SK-N-SH treated with all-trans-retinoic acid at 6 μM for 48 hours (cell line): ENCODE results near the gene IL1RN.

Experiments
- ATAC-seq: fragments of 200-7000 bp; cut with Tn5 transposase; 3 replicates; pipeline ENCODE4 v1.9.1; 2020; ENCODE audit warnings: mild to moderate bottlenecking, moderate library complexity
- ARNTL ChIP-seq: fragments of 450-650 bp; formaldehyde crosslinking; IDR thresholded peaks from 2 replicates; pipeline ENCODE4 v1.5.0; 2020; ENCODE audit warnings: low read depth, mild to moderate bottlenecking, moderate library complexity, borderline replicate concordance
- BACH2 ChIP-seq: fragments of 250-450 bp; sonication (Bioruptor Pico); IDR thresholded peaks from 2 replicates; pipeline ENCODE4 v1.9.0; 2021; ENCODE audit warnings: mild to moderate bottlenecking, borderline replicate concordance
- CSDC2 ChIP-seq: fragments of 250-450 bp; sonication (Bioruptor Pico); IDR thresholded peaks from 2 replicates; pipeline ENCODE4 v1.5.0; 2020; ENCODE audit warnings: mild to moderate bottlenecking, moderate library complexity
- ESRRG ChIP-seq: fragments of 250-450 bp; sonication (Bioruptor Pico); IDR thresholded peaks from 2 replicates; pipeline ENCODE4 v1.6.1; 2021; ENCODE audit warnings: mild to moderate bottlenecking
- GLIS3 ChIP-seq: fragments of 250-450 bp; sonication (Bioruptor Pico); IDR thresholded peaks from 2 replicates; pipeline ENCODE4 v1.5.0; 2020; ENCODE audit warnings: mild to moderate bottlenecking, moderate library complexity
- ISL1 ChIP-seq: fragments of 250-450 bp; sonication (Bioruptor Pico); IDR thresholded peaks from 2 replicates; pipeline ENCODE4 v2.1.2; 2022; ENCODE audit warnings: mild to moderate bottlenecking, moderate library complexity
- OSR1 ChIP-seq: fragments of 250-450 bp; sonication (Bioruptor Pico); IDR thresholded peaks from 2 replicates; pipeline ENCODE4 v1.8.0; 2022; ENCODE audit warnings: moderate library complexity, mild to moderate bottlenecking, inconsistent platforms
- POU6F1 ChIP-seq: fragments of 250-450 bp; sonication (Bioruptor Pico); IDR thresholded peaks from 2 replicates; pipeline ENCODE4 v1.8.0; 2021; ENCODE audit warnings: low read depth, mild to moderate bottlenecking, moderate library complexity, borderline replicate concordance
- PPARA ChIP-seq: fragments of 250-450 bp; sonication (Bioruptor Pico); IDR thresholded peaks from 2 replicates; pipeline ENCODE4 v1.5.0; 2020; ENCODE audit warnings: mild to moderate bottlenecking, borderline replicate concordance
- RARB ChIP-seq: fragments of 250-450 bp; sonication (Bioruptor Pico); IDR thresholded peaks from 2 replicates; pipeline ENCODE4 v1.8.0; 2021; ENCODE audit warnings: mild to moderate bottlenecking, moderate library complexity
- SNAI2 ChIP-seq: fragments of 250-450 bp; sonication (Bioruptor Pico); IDR thresholded peaks from 2 replicates; pipeline ENCODE4 v1.5.0; 2020; ENCODE audit warnings: mild to moderate bottlenecking, moderate library complexity
- TCF4 ChIP-seq: fragments of 250-450 bp; sonication (Bioruptor Pico); IDR thresholded peaks from 2 replicates; pipeline ENCODE4 v1.8.0; 2021; ENCODE audit warnings: mild to moderate bottlenecking, moderate library complexity, borderline replicate concordance
- TOX ChIP-seq: fragments of 250-450 bp; sonication (Bioruptor Pico); IDR thresholded peaks from 2 replicates; pipeline ENCODE4 v1.8.0; 2021; ENCODE audit warnings: mild to moderate bottlenecking, moderate library complexity, borderline replicate concordance
- ZFP3 ChIP-seq: fragments of 250-450 bp; sonication (Bioruptor Pico); IDR thresholded peaks from 2 replicates; pipeline ENCODE4 v1.5.0; 2020; ENCODE audit warnings: mild to moderate bottlenecking, moderate library complexity
- ZNF565 ChIP-seq: fragments of 450-650 bp; formaldehyde crosslinking; conservative IDR thresholded peaks from 2 replicates; pipeline ENCODE4 v1.5.0; 2020; ENCODE audit warnings: low read depth, mild to moderate bottlenecking, moderate library complexity
- ZNF70 ChIP-seq: fragments of 450-650 bp; formaldehyde crosslinking; IDR thresholded peaks from 2 replicates; pipeline ENCODE4 v1.5.0; 2020; ENCODE audit warnings: mild to moderate bottlenecking, moderate library complexity
- ZNF8 ChIP-seq: fragments of 450-650 bp; formaldehyde crosslinking; IDR thresholded peaks from 2 replicates; pipeline ENCODE4 v1.5.0; 2020; ENCODE audit warnings: mild to moderate bottlenecking, moderate library complexity
- TF ChIP-seq, protein P1 (sequence below): fragments of 250-450 bp; sonication (Bioruptor Pico); IDR thresholded peaks from 2 replicates; pipeline ENCODE4 v1.5.1; 2021; ENCODE audit warnings: mild to moderate bottlenecking, moderate library complexity
- TF ChIP-seq, protein P2 (sequence below): fragments of 250-450 bp; sonication (Bioruptor Pico); IDR thresholded peaks from 2 replicates; pipeline ENCODE4 v1.5.0; 2020; ENCODE audit warnings: mild to moderate bottlenecking, moderate library complexity
- TF ChIP-seq, protein P3 (sequence below): fragments of 250-450 bp; sonication (Bioruptor Pico); IDR thresholded peaks from 2 replicates; pipeline ENCODE4 v1.8.0; 2020; ENCODE audit warnings: mild to moderate bottlenecking, moderate library complexity, borderline replicate concordance

The IL1RN gene

DNA sequence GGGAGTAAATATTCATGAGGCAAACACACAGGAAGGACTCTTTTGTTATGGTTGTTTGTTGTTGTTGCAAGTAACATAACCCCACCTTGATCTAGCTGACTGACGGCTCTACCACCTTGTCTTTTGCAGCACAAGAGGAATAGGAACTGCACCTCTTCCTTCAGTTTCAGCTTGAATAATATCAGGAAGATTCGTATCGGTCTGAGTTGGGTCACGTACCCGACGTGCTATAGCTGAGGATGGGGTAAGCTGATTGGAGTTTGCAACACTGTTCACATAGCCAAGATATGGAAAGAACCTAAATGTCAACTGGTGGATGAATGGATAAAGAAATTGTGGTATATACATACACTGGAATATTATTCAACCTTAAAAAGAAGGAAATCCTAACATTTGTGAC, 14.5 kb upstream of the IL1RN start:
- TF ChIP-seq, protein P1, sequence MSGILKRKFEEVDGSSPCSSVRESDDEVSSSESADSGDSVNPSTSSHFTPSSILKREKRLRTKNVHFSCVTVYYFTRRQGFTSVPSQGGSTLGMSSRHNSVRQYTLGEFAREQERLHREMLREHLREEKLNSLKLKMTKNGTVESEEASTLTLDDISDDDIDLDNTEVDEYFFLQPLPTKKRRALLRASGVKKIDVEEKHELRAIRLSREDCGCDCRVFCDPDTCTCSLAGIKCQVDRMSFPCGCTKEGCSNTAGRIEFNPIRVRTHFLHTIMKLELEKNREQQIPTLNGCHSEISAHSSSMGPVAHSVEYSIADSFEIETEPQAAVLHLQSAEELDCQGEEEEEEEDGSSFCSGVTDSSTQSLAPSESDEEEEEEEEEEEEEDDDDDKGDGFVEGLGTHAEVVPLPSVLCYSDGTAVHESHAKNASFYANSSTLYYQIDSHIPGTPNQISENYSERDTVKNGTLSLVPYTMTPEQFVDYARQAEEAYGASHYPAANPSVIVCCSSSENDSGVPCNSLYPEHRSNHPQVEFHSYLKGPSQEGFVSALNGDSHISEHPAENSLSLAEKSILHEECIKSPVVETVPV (CRISPR knock-in tag): no peak
- ATAC-seq: no peak

DNA sequence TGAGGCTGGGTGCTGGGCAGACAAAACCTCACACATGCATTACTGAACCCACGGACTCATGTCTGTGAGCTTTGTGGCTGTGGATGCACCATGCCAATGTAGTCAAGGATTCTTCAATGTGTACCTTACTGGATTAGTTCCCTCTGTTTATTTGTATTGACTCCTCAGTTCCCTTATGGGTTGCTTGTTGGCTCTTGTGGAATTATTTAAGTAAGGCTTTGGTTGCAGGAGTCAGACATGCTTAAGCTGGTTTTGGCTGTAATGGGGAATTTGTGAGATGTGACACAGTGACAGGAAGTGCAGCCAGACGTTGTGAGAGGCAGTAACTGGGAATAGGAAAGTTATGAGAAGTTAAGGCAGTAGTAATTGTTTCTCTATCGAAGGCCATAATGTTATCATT, 13.6 kb upstream of the IL1RN start:
- ATAC-seq: no peak
- no peak for TF ChIP-seq ESRRG (CRISPR knock-in tag)
- TF ChIP-seq, protein P1 (CRISPR knock-in tag): no peak
- no peak for TF ChIP-seq ZNF8 (CRISPR knock-in tag)
- no peak for TF ChIP-seq ZFP3 (CRISPR knock-in tag)
- TF ChIP-seq RARB (CRISPR knock-in tag): no peak
- TF ChIP-seq ZNF565 (CRISPR knock-in tag): no peak
- no peak for TF ChIP-seq POU6F1 (CRISPR knock-in tag)
- no peak for TF ChIP-seq PPARA (CRISPR knock-in tag)
- no peak for TF ChIP-seq ARNTL (CRISPR knock-in tag)
- TF ChIP-seq, protein P2, sequence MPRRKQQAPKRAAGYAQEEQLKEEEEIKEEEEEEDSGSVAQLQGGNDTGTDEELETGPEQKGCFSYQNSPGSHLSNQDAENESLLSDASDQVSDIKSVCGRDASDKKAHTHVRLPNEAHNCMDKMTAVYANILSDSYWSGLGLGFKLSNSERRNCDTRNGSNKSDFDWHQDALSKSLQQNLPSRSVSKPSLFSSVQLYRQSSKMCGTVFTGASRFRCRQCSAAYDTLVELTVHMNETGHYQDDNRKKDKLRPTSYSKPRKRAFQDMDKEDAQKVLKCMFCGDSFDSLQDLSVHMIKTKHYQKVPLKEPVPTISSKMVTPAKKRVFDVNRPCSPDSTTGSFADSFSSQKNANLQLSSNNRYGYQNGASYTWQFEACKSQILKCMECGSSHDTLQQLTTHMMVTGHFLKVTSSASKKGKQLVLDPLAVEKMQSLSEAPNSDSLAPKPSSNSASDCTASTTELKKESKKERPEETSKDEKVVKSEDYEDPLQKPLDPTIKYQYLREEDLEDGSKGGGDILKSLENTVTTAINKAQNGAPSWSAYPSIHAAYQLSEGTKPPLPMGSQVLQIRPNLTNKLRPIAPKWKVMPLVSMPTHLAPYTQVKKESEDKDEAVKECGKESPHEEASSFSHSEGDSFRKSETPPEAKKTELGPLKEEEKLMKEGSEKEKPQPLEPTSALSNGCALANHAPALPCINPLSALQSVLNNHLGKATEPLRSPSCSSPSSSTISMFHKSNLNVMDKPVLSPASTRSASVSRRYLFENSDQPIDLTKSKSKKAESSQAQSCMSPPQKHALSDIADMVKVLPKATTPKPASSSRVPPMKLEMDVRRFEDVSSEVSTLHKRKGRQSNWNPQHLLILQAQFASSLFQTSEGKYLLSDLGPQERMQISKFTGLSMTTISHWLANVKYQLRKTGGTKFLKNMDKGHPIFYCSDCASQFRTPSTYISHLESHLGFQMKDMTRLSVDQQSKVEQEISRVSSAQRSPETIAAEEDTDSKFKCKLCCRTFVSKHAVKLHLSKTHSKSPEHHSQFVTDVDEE (CRISPR knock-in tag): no peak
- TF ChIP-seq TOX: no peak
- no peak for TF ChIP-seq GLIS3
- TF ChIP-seq ISL1: no peak
- no peak for TF ChIP-seq ZNF70 (CRISPR knock-in tag)
- no peak for TF ChIP-seq TCF4 (CRISPR knock-in tag)

DNA sequence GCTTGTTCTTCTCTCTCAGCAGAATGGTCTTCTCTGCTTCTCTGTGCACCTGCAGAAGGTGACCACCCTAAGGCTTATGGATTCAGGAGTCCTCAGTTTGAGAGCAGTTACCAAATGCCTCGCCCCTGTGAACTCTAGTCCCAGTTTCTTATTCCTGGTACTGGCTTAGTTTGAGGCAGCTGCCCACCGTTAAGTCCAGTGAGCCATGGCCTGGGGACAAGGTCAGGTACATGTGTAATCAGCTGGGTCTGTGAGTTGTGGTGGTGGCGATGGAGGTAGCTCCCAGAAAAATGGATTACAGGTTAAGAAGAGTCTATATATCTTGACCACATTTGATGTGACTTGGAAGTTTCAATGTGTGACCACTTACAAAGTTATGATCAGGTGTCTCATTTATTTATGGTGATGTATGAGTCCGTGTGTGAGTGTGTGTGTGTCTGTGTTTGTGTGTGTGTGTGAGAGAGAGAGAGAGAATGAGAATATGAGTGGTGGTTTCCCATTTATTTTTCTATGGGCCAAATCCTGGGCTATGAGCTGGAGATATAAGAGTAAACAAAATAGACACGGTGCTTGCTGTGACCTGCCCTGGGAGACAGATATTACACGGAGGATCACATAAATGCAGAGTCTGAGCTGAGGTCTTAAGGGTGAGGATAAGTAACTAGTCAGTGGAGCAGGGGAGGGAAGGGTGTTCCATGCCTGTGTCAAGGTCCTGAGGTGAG, 13.0 kb upstream of the IL1RN start:
- TF ChIP-seq ESRRG (CRISPR knock-in tag) (no peak), SNAI2 (no peak), OSR1 (CRISPR knock-in tag) (no peak), ZNF565 (CRISPR knock-in tag) (no peak), ZFP3 (CRISPR knock-in tag) (no peak), ISL1 (no peak), TOX (no peak), RARB (CRISPR knock-in tag) (no peak), ZNF70 (CRISPR knock-in tag) (no peak), PPARA (CRISPR knock-in tag) (no peak), ARNTL (CRISPR knock-in tag) (no peak), BACH2 (CRISPR knock-in tag) (no peak), GLIS3 (no peak), POU6F1 (CRISPR knock-in tag) (no peak), CSDC2 (CRISPR knock-in tag) (no peak)
- TF ChIP-seq, protein P1 (CRISPR knock-in tag): no peak
- TF ChIP-seq, protein P3, sequence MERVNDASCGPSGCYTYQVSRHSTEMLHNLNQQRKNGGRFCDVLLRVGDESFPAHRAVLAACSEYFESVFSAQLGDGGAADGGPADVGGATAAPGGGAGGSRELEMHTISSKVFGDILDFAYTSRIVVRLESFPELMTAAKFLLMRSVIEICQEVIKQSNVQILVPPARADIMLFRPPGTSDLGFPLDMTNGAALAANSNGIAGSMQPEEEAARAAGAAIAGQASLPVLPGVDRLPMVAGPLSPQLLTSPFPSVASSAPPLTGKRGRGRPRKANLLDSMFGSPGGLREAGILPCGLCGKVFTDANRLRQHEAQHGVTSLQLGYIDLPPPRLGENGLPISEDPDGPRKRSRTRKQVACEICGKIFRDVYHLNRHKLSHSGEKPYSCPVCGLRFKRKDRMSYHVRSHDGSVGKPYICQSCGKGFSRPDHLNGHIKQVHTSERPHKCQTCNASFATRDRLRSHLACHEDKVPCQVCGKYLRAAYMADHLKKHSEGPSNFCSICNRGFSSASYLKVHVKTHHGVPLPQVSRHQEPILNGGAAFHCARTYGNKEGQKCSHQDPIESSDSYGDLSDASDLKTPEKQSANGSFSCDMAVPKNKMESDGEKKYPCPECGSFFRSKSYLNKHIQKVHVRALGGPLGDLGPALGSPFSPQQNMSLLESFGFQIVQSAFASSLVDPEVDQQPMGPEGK: no peak
- TF ChIP-seq, all 23 proteins: peak for 0
- no peak for ATAC-seq
